ENCODE results near the gene TMEM165.

The TMEM165 gene

DNA sequence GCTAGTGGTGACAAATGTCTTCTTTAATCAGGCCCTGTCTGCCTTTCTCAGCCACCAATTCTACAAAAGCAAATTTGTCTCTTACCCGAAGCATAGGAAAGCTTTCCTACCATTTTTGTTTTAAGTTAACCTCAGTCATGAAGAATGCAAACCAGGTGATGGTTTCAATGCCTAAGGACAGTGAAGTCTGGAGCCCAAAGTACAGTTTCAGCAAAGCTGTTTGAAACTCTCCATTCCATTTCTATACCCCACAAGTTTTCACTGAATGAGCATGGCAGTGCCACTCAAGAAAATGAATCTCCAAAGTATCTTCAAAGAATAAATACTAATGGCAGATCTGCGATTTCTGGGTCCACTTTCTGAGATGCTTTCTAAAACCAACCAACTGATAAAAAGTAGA is 25.8 kb upstream of the TMEM165 start:
- DNase-seq: no peak

- no peak for DNase-seq
Measured at GRCh38 chr4:55372259-55372658, 23.5 kb upstream of the TMEM165 start.

- no peak for DNase-seq
Measured at GRCh38 chr4:55373461-55373860, 22.3 kb upstream of the TMEM165 start.

- no peak for DNase-seq
Measured at GRCh38 chr4:55376698-55377097, 19.1 kb upstream of the TMEM165 start.

DNA sequence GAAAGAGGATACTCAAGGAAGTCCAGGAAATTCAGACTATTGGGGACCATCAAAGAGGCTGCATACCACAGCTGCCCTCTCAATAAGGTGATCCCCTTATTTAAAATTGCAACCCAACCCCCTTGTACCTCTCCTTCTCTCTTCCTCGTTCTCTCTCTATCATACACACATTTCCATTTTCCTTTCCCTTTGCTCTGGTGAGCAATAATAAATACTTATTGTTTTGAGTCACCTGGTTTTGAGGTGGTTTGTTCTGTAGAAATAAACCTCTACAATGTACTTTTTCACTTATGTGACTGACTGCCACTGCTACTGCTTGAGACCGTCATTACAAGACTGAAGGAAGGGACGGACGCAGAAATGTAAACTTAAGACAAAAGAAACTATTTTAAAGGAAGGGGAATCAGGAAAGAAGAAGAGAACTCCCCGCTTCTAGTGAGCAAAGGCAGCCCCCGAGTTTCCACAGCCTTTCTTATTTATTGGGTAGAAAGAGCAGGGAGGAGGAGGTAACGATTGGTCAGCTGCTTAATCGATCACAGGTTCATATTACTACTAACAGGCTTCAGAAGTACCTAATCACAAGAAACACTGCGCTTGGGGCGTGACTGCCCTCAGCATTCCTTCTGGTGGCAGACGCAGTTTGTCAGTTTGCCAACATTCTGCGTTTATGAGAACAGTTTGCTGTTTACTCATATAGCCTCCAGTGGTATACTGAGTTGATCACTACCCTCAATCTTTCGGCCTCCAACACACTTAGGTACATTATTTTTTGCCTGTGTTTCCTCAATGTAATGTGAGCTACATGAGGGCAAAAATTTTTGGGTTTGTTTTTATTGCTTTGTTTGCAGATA is 16.9 kb upstream of the TMEM165 start:
- DNase-seq: no peak

DNA sequence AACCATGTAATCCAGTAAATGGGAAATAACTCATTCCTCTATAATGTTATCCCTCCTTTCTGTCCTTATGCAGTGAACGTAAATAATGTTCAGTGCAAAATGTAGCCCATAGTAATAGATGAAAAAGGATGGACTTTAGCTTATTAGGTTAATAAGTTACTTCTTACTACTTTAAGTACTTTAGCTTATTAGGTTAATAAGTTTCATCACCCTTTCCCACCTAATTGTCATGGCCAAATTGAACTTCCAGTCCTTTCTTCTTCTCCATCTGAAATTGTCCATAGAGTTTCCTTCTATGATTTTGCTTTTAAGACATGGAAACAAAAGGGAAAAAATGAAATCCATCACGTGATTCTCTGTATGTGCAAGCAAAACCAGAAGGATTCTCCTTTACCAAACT is 15.2 kb upstream of the TMEM165 start:
- DNase-seq: no peak

- DNase-seq: no peak
Measured at GRCh38 chr4:55381502-55381901, 14.3 kb upstream of the TMEM165 start.

- DNase-seq: no peak
Measured at GRCh38 chr4:55382488-55383003, 13.2 kb upstream of the TMEM165 start.

DNA sequence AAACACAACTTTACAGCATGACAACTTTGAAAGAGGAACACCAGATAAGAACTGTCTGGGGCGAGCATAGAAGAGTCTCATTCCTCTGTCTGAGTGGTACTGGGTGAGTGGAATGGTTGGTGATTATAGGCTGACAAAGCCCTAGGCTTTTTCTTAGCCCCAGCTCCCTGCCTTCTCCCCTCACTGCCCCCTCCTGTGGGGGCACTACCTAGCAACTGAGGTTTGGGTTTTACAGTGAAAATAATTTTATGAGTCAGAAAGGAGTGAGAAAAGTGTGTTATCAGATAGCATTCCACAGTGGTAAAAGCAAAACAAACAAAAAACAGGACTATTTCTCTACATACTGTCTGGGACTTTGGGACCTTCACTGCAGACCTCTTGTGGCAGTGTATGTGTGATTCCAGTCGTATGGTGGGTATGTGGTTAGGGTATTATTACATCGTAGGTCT is 10.5 kb upstream of the TMEM165 start:
- DNase-seq: no peak

DNA sequence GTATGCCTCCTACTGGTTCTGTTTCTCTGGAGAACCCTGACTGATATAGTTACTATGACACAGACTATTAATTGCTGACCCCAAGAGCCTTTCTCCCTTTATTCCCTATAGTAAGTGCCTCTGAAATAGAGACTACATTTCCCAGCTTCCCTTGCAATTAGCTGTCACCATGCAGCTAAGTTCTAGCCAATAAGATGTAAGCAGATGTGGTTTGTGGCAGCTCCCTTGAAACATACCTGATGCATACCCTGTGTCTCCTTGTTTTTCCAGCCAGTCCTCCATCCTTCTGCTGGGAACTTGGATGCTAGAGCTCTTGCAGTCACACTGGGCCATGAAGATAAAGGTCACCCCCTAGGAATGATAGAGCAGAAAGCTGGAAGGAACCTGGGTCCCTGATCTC is 9.7 kb upstream of the TMEM165 start:
- DNase-seq: no peak

- DNase-seq: no peak
Measured at GRCh38 chr4:55386840-55387239, 8.9 kb upstream of the TMEM165 start.

DNA sequence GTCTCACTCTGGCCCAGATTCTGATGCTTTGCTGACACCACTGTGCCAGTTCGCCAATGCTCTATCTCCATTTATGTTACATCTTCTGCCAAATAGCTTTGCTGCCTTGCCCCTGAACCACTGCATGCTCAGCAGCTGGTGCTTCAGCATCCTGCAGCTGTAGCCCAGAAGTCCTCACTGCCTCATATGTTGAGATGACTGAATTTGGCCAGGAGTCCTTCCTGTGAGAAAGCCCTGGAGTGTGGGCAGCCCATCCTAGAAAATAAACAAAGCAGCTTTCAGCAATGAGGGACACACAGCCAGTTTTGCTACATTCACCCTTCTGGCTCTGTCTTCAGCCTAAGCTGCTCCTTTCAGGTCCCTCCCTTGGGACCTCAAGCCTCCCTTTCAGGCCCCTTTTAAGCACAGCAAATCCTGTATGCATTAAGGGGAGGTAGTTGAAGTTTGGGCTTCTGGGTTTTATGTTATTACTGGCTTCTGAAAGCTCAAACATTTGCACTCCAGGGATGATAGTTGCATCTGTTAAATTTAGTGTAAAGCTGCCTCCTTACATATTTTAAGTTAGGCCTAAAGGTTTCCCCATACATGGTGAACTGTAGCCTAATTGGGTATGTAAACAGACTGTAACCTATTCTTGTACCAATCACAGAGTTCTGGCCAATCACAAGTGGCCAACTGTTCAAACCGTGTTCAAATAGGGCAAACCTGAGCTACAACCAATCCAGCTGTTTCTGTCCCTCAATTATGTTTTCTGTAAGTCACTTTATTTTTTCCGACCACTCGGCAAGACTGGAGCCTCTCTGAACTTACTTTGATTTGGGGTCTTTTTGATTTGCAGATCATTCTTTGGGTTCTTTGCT is 2.1 kb upstream of the TMEM165 start:
- no peak for DNase-seq

GRCh38 chr4:55395218-55395528 is 584 bp upstream of the TMEM165 start:
- DNase-seq: no peak

DNA sequence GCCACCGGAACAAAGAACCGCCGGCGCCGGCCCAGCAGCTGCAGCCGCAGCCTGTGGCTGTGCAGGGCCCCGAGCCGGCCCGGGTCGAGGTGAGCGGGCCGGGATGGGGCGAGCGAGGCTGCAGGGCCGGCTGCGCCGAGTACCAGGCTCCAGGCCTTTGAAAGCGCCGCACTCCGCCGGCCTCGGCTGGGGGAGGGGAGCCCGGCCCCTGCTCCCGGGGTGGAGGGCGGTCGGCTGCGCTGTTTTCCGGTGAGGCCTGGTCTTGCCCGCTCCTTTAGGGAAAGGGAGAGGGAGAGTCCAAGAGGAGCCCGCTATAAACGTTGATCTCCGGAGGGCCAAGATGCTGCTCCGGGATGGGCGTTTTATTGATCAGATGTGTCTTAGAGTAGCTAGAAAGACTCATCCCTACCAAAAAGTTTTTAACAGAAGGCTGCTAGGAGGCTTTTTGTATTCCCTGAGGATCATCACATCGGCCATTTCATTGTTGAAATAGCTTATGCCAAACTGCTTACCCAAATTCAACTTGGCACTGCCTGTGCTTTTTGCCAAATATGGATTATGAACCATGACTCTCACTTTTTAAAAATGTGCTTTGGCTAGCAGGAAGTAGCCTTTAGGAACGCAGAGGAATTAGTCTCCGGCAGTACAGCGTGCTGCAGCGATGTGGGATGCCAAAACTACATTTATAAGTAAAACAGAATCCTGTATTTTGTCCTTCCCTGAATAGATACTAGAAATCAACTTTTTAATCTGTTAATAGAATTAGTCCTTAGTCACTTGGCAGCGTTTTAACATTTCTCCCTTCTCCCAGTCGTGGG is 760 bp downstream of the TMEM165 start:
- peak; percentile 48 for DNase-seq

GRCh38 chr4:55397126-55397436 is 1.3 kb downstream of the TMEM165 start:
- no peak for DNase-seq

- no peak for DNase-seq
Measured at GRCh38 chr4:55397520-55398321, 2.0 kb downstream of the TMEM165 start.

DNA sequence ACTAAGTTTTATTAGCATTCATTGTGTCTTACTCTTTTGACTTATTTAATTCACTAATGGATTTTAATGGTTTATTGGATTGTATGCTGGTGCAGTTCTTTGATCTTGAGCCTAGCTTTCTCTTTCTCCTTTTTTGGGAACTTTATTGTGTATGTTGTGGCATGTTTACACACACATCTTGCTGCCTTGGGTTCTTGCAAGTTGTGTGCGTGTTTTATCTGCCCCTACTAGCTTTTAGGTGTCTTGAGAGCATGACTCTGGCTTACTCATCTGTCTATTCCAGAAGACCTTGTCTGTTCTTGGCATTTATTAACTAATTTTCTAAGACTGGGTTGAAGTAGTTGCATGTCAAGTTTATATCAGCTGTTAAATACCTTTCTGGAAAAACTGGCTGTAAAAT is 2.7 kb downstream of the TMEM165 start:
- DNase-seq: no peak

- no peak for DNase-seq
Measured at GRCh38 chr4:55398966-55399365, 3.2 kb downstream of the TMEM165 start.

DNA sequence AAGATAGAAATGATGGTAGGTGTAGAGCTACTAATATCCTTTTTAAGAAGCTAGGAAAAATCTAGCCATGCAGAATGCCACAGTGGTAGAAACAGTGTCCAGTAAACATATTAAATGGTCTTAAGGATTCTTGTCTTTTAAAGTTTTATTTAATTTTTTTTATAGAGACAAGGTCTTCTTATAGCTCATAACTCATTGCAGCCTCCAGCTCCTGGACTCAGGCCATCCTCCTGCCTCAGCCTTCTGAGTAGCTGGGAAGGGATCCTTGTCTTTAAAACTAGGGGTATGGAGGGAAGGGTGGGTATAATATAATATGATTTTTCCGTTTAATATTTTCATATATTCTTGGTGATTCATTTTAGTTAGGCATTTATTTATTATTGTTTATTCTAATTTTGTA is 3.8 kb downstream of the TMEM165 start:
- DNase-seq: no peak

DNA sequence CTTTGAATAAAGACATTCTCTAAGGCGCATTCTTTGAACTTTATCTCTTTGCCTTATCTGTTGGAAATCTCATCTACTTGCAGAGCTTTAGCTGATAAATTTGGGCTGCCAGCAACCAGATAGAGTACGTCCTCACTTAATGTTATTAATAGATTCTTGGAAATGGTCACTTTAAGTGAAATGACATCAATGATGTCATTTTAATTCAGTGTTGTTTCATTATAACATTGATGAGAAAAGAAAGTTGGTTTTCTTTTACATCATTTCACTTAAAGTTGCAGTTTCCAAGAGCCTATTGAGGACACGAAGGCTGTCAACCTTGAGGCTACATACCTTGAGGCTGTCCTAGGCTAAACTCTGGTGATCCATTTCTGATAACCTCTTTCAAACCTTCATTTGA is 9.3 kb downstream of the TMEM165 start:
- DNase-seq: no peak

GRCh38 chr4:55406545-55406944 is 10.8 kb downstream of the TMEM165 start:
- no peak for DNase-seq

DNA sequence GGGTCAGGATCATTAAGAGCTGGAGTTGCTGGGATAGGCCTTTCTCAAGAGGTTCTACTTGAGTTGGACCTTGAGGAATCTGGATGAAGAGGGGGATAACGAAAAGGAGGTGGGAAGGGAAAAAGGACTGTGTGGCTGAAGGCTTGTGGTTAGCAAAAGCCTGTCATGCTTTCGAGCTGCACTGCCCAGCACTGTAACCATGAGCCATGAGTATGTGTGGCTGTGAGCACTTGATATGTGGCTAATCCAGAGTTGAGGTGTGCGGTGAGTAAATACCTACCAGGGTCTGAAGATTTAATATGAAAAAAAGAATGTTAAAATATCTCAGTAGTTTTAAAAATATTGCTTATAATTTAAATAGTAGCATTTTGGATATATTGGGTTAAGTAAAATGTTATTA is 11.4 kb downstream of the TMEM165 start:
- DNase-seq: no peak
